H9 (cell line): ENCODE data around the gene SLC12A1. TPM values are rescaled to one million over a fixed set of nuclear protein-coding genes. Genes with fewer than 3 reads are reported as not detected.

ENCODE experiments used
- DNase-seq: peaks from one replicate; pipeline ENCODE4 v3.0.0-alpha.2; 2017
- H2AFZ ChIP-seq: one replicate; pipeline ENCODE4 v1.6.1; 2013; ENCODE audit warnings: mild to moderate bottlenecking, low read length, control low read depth, moderate library complexity
- H2AK5ac ChIP-seq: 2 replicates; pipeline ENCODE4 v1.6.1; 2013; ENCODE audit warnings: low read length, control low read depth, mixed read lengths; ENCODE audit not compliant: insufficient read length
- H2BK120ac ChIP-seq: one replicate; pipeline ENCODE4 v1.6.1; 2013; ENCODE audit warnings: low read depth, mild to moderate bottlenecking, low read length, control low read depth, inconsistent platforms; ENCODE audit not compliant: poor library complexity, severe bottlenecking
- H2BK12ac ChIP-seq: 2 replicates; pipeline ENCODE4 v1.6.1; 2013; ENCODE audit warnings: low read length, control low read depth, mixed read lengths, low read depth; ENCODE audit not compliant: insufficient read length
- H2BK15ac ChIP-seq: 2 replicates; pipeline ENCODE4 v1.6.1; 2013; ENCODE audit warnings: low read depth, low read length, control low read depth
- H2BK20ac ChIP-seq: one replicate; pipeline ENCODE4 v1.6.1; 2013; ENCODE audit warnings: low read depth, mild to moderate bottlenecking, low read length, control low read depth, inconsistent platforms; ENCODE audit not compliant: poor library complexity, severe bottlenecking
- H2BK5ac ChIP-seq: 2 replicates; pipeline ENCODE4 v1.6.1; 2013; ENCODE audit warnings: low read length, control low read depth, mixed read lengths; ENCODE audit not compliant: insufficient read length
- H3K14ac ChIP-seq: 2 replicates; pipeline ENCODE4 v1.6.1; 2013; ENCODE audit warnings: low read length, control low read depth; ENCODE audit not compliant: insufficient read depth
- H3K18ac ChIP-seq: 2 replicates; pipeline ENCODE4 v1.6.1; 2013; ENCODE audit warnings: low read depth, mild to moderate bottlenecking, mixed read lengths, low read length, control low read depth; ENCODE audit not compliant: insufficient read length
- H3K23ac ChIP-seq: 2 replicates; pipeline ENCODE4 v1.6.1; 2013; ENCODE audit warnings: low read length, control low read depth, mixed read lengths, low read depth; ENCODE audit not compliant: insufficient read length
- H3K23me2 ChIP-seq: 2 replicates; pipeline ENCODE4 v1.6.1; 2013; ENCODE audit warnings: low read depth, mild to moderate bottlenecking, mixed read lengths, low read length, control low read depth; ENCODE audit not compliant: insufficient read length, poor library complexity, severe bottlenecking
- H3K27ac ChIP-seq: 2 replicates; pipeline ENCODE4 v1.5.1; 2013; ENCODE audit warnings: low read length, control low read depth, mixed read lengths, low read depth; ENCODE audit not compliant: insufficient read length
- H3K27me3 ChIP-seq: 2 replicates; pipeline ENCODE4 v1.6.1; 2013; ENCODE audit warnings: low read length, control low read depth, inconsistent platforms; ENCODE audit not compliant: insufficient read depth
- H3K4ac ChIP-seq: 2 replicates; pipeline ENCODE4 v1.6.1; 2013; ENCODE audit warnings: low read depth, mild to moderate bottlenecking, control low read depth, inconsistent platforms, low read length, moderate library complexity
- H3K4me1 ChIP-seq: 2 replicates; pipeline ENCODE4 v1.6.1; 2013; ENCODE audit warnings: low read length, control low read depth, inconsistent platforms; ENCODE audit not compliant: insufficient read depth
- H3K4me2 ChIP-seq: 2 replicates; pipeline ENCODE4 v1.6.1; 2013; ENCODE audit warnings: low read length, control low read depth, mixed read lengths; ENCODE audit not compliant: insufficient read length, insufficient read depth
- H3K56ac ChIP-seq: 2 replicates; pipeline ENCODE4 v1.6.1; 2013; ENCODE audit warnings: low read depth, mild to moderate bottlenecking, mixed read lengths, low read length, control low read depth; ENCODE audit not compliant: insufficient read length
- H3K79me1 ChIP-seq: 2 replicates; pipeline ENCODE4 v1.6.1; 2013; ENCODE audit warnings: low read depth, mild to moderate bottlenecking, moderate library complexity, low read length, control low read depth, inconsistent platforms; ENCODE audit not compliant: insufficient read depth, poor library complexity, severe bottlenecking
- H3K79me2 ChIP-seq: 2 replicates; pipeline ENCODE4 v1.6.1; 2013; ENCODE audit warnings: low read length, control low read depth, inconsistent platforms; ENCODE audit not compliant: insufficient read depth
- H3K9ac ChIP-seq: 2 replicates; pipeline ENCODE4 v1.6.1; 2013; ENCODE audit warnings: low read length, control low read depth, mixed read lengths; ENCODE audit not compliant: insufficient read length; ENCODE audit errors: extremely low read depth
- H3K9me3 ChIP-seq: one replicate; pipeline ENCODE4 v1.6.1; 2013; ENCODE audit warnings: low read depth, low read length, inconsistent platforms; ENCODE audit not compliant: control insufficient read depth
- H3T11ph ChIP-seq: one replicate; pipeline ENCODE4 v1.6.1; 2013; ENCODE audit warnings: mild to moderate bottlenecking, low read length, control low read depth, inconsistent platforms
- H4K20me1 ChIP-seq: one replicate; pipeline ENCODE4 v1.6.1; 2013; ENCODE audit not compliant: control insufficient read depth, insufficient read length, insufficient read depth
- H4K5ac ChIP-seq: 2 replicates; pipeline ENCODE4 v1.6.1; 2013; ENCODE audit warnings: low read depth, mild to moderate bottlenecking, mixed read lengths, low read length, control low read depth; ENCODE audit not compliant: insufficient read length
- H4K8ac ChIP-seq: replicated peaks from 2 replicates; pipeline ENCODE4 v1.6.1; 2013; ENCODE audit warnings: low read length, control low read depth, mixed read lengths, low read depth; ENCODE audit not compliant: insufficient read length
- H4K91ac ChIP-seq: 2 replicates; pipeline ENCODE4 v1.6.1; 2013; ENCODE audit warnings: low read depth, mild to moderate bottlenecking, moderate library complexity, mixed read lengths, low read length, control low read depth; ENCODE audit not compliant: insufficient read length
- H3K27ac Mint-ChIP-seq, 3 experiments: 2 replicates in 2 of 3; 3 replicates in 1 of 3; pipeline ENCODE4 v1.8.0; 2020 to 2021; ENCODE audit warnings: mixed read lengths in 3 of 3, mild to moderate bottlenecking in 1 of 3, moderate library complexity in 1 of 3
- H3K27me3 Mint-ChIP-seq: 2 replicates; pipeline ENCODE4 v1.8.0; 2021; ENCODE audit warnings: low read depth, mild to moderate bottlenecking, moderate library complexity, mixed read lengths
- H3K36me3 Mint-ChIP-seq, 3 experiments: 2 replicates in 2 of 3; 3 replicates in 1 of 3; pipeline ENCODE4 v1.8.0; 2020 to 2021; ENCODE audit warnings: low read depth in 3 of 3, mixed read lengths in 3 of 3; ENCODE audit not compliant: insufficient read depth in 1 of 3
- H3K4me1 Mint-ChIP-seq, 2 experiments: 2 replicates each; pipeline ENCODE4 v1.8.0; 2020; ENCODE audit warnings: mixed read lengths in 2 of 2
- H3K4me3 Mint-ChIP-seq, 2 experiments: 2 replicates in 1 of 2; 3 replicates in 1 of 2; pipeline ENCODE4 v1.8.0; 2020 to 2021; ENCODE audit warnings: mild to moderate bottlenecking in 2 of 2, mixed read lengths in 2 of 2, moderate library complexity in 1 of 2
- H3K9me3 Mint-ChIP-seq, 2 experiments: 2 replicates in 1 of 2; 3 replicates in 1 of 2; pipeline ENCODE4 v1.8.0; 2020; ENCODE audit warnings: mild to moderate bottlenecking in 2 of 2, mixed read lengths in 2 of 2, moderate library complexity in 1 of 2
- CTCF ChIP-seq: fragments of 200-600 bp; sonication (generic); conservative IDR thresholded peaks from 3 replicates; pipeline ENCODE4 v1.8.0; 2021; ENCODE audit warnings: antibody characterized with exemption, mild to moderate bottlenecking
- WGBS: extraction: QIAGEN DNeasy Blood & Tissue Kit; methylation state at CpG from one replicate; pipeline ENCODE4 v1.1.7; 2013; ENCODE audit warnings: missing lambda C conversion rate, low lambda C conversion rate, mixed read lengths; ENCODE audit not compliant: insufficient read length; ENCODE audit errors: extremely low coverage; 5-methylcytosine and 5-hydroxymethylcytosine counted together
- total RNA-seq: library from RNA; stranded (reverse); gene quantifications from 2 replicates; pipeline ENCODE4 v1.2.1, GENCODE V29; 2021

The SLC12A1 gene
- total RNA-seq, 1 experiment from 2014 or later = 0.07 TPM

- Histone ChIP-seq H3T11ph (no peak overlapping the region), H3K4me2 (no peak overlapping the region), H3K4ac (no peak overlapping the region), H3K4me1 (no peaks in the 10 kb centered on the region), H2BK5ac (no peak overlapping the region), H3K23me2 (no peaks in the 10 kb centered on the region), H2BK15ac (no peak overlapping the region), H3K27ac (no peak overlapping the region), H2AFZ (no peak overlapping the region), H4K8ac (no peak overlapping the region), H2BK12ac (no peak overlapping the region), H3K23ac (no peak overlapping the region), H3K14ac (no peak overlapping the region), H4K20me1 (no peaks in the 10 kb centered on the region), H3K9ac (no peak overlapping the region), H3K18ac (no peak overlapping the region), H3K9me3 (no peaks in the 10 kb centered on the region), H3K56ac (no peak overlapping the region), H3K27me3 (no peaks in the 10 kb centered on the region), H2AK5ac (no peak overlapping the region), H3K79me2 (no peaks in the 10 kb centered on the region), H4K5ac (no peak overlapping the region), H3K79me1 (no peaks in the 10 kb centered on the region), H2BK120ac (no peak overlapping the region), H4K91ac (no peak overlapping the region), H2BK20ac (no peak overlapping the region)
- no peak for DNase-seq
- Mint-ChIP-seq H3K4me1 (no peaks in the 10 kb centered on the region), H3K27ac (no peak overlapping the region), H3K9me3 (no peaks in the 10 kb centered on the region), H3K27me3 (no peaks in the 10 kb centered on the region), H3K36me3 (no peaks in the 10 kb centered on the region), H3K4me3 (no peak overlapping the region)
- no peak for TF ChIP-seq CTCF
- WGBS = no CpG with 5 or more reads among the region's 4 CpGs
These were observed 33.2 kb downstream of the SLC12A1 start for GRCh38 chr15:48239334-48239733.
